Right lung (tissue), 5 donors: ENCODE results near the gene CCDC88A. TPM values are rescaled to one million over a fixed set of nuclear protein-coding genes. Genes with fewer than 3 reads are reported as not detected.
"Not testable (repeated sequence)": the region's sequence is repeated elsewhere in the genome, so short reads cannot be mapped to it uniquely, and the experiment has no call there.

Source experiments
- DNase-seq, 2 donors: peaks; one replicate each; pipeline ENCODE4 v3.0.0-alpha.2; 2013
- polyA plus RNA-seq, 5 donors: library from polyadenylated mRNA; unstranded; fragments of 120-200 nt; gene quantifications; one replicate each; pipeline versions ENCODE4 v1.2.1 to v1.2.3, GENCODE V29; 2013; ENCODE audit warnings: inconsistent platforms in 1 of 5, low replicate concordance in 1 of 5; ENCODE audit not compliant: insufficient read length in 5 of 5, insufficient read depth in 1 of 5

Gene CCDC88A
- polyA plus RNA-seq, 5 donors = 63.2 to 129 (median 98.1) TPM

- no peak for DNase-seq
These were observed 27.9 kb downstream of the CCDC88A start for GRCh38 chr2:55391615-55392242.

- DNase-seq = no peak
These were observed 28.5 kb downstream of the CCDC88A start for GRCh38 chr2:55391155-55391554.

- not testable (repeated sequence) for DNase-seq
These were observed 34.1 kb downstream of the CCDC88A start for GRCh38 chr2:55385516-55385915.

- DNase-seq = no peak
These were observed 34.9 kb downstream of the CCDC88A start for GRCh38 chr2:55384786-55385185.

GRCh38 chr2:55371376-55371775 is 48.3 kb downstream of the CCDC88A start:
- no peak for DNase-seq

GRCh38 chr2:55370208-55370607 is 49.4 kb downstream of the CCDC88A start:
- no peak for DNase-seq

- DNase-seq = no peak
These were observed 54.4 kb downstream of the CCDC88A start for GRCh38 chr2:55365303-55365702.

GRCh38 chr2:55364189-55365055 is 55.2 kb downstream of the CCDC88A start:
- peak; percentile 63 to 70 for DNase-seq

GRCh38 chr2:55363636-55364035 is 56.0 kb downstream of the CCDC88A start:
- DNase-seq = no peak

GRCh38 chr2:55361465-55362189 is 58.0 kb downstream of the CCDC88A start:
- DNase-seq = no peak

GRCh38 chr2:55358451-55358850 is 61.2 kb downstream of the CCDC88A start:
- DNase-seq = no peak

- no peak for DNase-seq
These were observed 61.7 kb downstream of the CCDC88A start for GRCh38 chr2:55357927-55358326.

- DNase-seq = no peak
These were observed 62.5 kb downstream of the CCDC88A start for GRCh38 chr2:55357164-55357563.

- not testable (repeated sequence) for DNase-seq
These were observed 63.5 kb downstream of the CCDC88A start for GRCh38 chr2:55356136-55356535.

- DNase-seq = no peak
These were observed 64.2 kb downstream of the CCDC88A start for GRCh38 chr2:55355451-55355850.

- no peak for DNase-seq
These were observed 68.0 kb downstream of the CCDC88A start for GRCh38 chr2:55351672-55352071.

GRCh38 chr2:55345064-55345463 is 74.6 kb downstream of the CCDC88A start:
- DNase-seq = no peak

- no peak for DNase-seq
These were observed 81.4 kb downstream of the CCDC88A start for GRCh38 chr2:55338268-55338667.

GRCh38 chr2:55334728-55335127 is 84.9 kb downstream of the CCDC88A start:
- no peak for DNase-seq

- no peak for DNase-seq
These were observed 88.9 kb downstream of the CCDC88A start for GRCh38 chr2:55330541-55331297.

GRCh38 chr2:55327470-55328230 is 92.0 kb downstream of the CCDC88A start:
- no peak for DNase-seq
